HepG2 (cell line): ENCODE data around the gene SLC7A10. TPM values are rescaled to one million over a fixed set of nuclear protein-coding genes. Genes with fewer than 3 reads are reported as not detected.

Experiments used
- ELF1 ChIP-seq: sonication (generic); formaldehyde crosslinking; IDR thresholded peaks from 2 replicates; pipeline ENCODE4 v1.4.0; 2020; ENCODE audit warnings: missing genetic modification reagents
- ELF3 ChIP-seq: IDR thresholded peaks from 2 replicates; pipeline ENCODE4 v1.6.1; 2016; ENCODE audit warnings: missing genetic modification reagents, missing compliant biosample characterization
- ESRRA ChIP-seq: sonication (generic); formaldehyde crosslinking; IDR thresholded peaks from 2 replicates; pipeline ENCODE4 v1.5.1; 2020; ENCODE audit warnings: mild to moderate bottlenecking, low read depth, missing genetic modification reagents
- FOXK2 ChIP-seq: fragments of 450-650 bp; IDR thresholded peaks from 2 replicates; pipeline ENCODE4 v1.6.1; 2016
- HDAC1 ChIP-seq: sonication (generic); formaldehyde crosslinking; IDR thresholded peaks from 2 replicates; pipeline ENCODE4 v1.5.1; 2020; ENCODE audit warnings: mild to moderate bottlenecking, missing genetic modification reagents
- NCOA1 ChIP-seq: sonication (generic); formaldehyde crosslinking; IDR thresholded peaks from 2 replicates; pipeline ENCODE4 v1.9.0; 2021; ENCODE audit warnings: missing genetic modification reagents
- NONO ChIP-seq, 2 experiments: fragments of 450-650 bp in 1 of 2; sonication (generic) in 1 of 2; formaldehyde crosslinking in 1 of 2; IDR thresholded peaks in 1 of 2; conservative IDR thresholded peaks in 1 of 2; 2 replicates each; pipeline versions ENCODE4 v1.6.1 to v1.8.0; 2017 to 2022; ENCODE audit warnings: mild to moderate bottlenecking in 1 of 2, missing genetic modification reagents in 1 of 2, moderate library complexity in 1 of 2
- PPARG ChIP-seq: conservative IDR thresholded peaks from 2 replicates; pipeline ENCODE4 v1.6.1; 2016; ENCODE audit warnings: missing biosample characterization, missing genetic modification reagents
- RBFOX2 ChIP-seq: fragments of 200-400 bp; formaldehyde crosslinking; IDR thresholded peaks from 2 replicates; pipeline ENCODE4 v1.6.1; 2017; ENCODE audit warnings: low read depth, mild to moderate bottlenecking, low read length
- RELA ChIP-seq: sonication (generic); formaldehyde crosslinking; IDR thresholded peaks from 2 replicates; pipeline ENCODE4 v1.4.0; 2020; ENCODE audit warnings: missing genetic modification reagents
- SMYD3 ChIP-seq: sonication (generic); formaldehyde crosslinking; IDR thresholded peaks from 2 replicates; pipeline ENCODE4 v1.8.1; 2023; ENCODE audit warnings: mild to moderate bottlenecking, missing genetic modification reagents
- TARDBP ChIP-seq: sonication (generic); formaldehyde crosslinking; IDR thresholded peaks from 2 replicates; pipeline ENCODE4 v1.8.0; 2022; ENCODE audit warnings: mild to moderate bottlenecking, missing genetic modification reagents
- THAP11 ChIP-seq: IDR thresholded peaks from 2 replicates; pipeline ENCODE4 v1.6.1; 2016; ENCODE audit warnings: missing biosample characterization, missing genetic modification reagents
- ZBTB20 ChIP-seq: sonication (generic); formaldehyde crosslinking; IDR thresholded peaks from 2 replicates; pipeline ENCODE4 v1.8.1; 2023; ENCODE audit warnings: missing genetic modification reagents, low read depth, mild to moderate bottlenecking, borderline replicate concordance
- ZFP41 ChIP-seq: sonication (generic); formaldehyde crosslinking; IDR thresholded peaks from 2 replicates; pipeline ENCODE4 v1.4.0; 2020; ENCODE audit warnings: mild to moderate bottlenecking, missing genetic modification reagents, borderline replicate concordance
- ZNF20 ChIP-seq: sonication (generic); formaldehyde crosslinking; IDR thresholded peaks from 2 replicates; pipeline ENCODE4 v1.4.0; 2020; ENCODE audit warnings: mild to moderate bottlenecking, moderate library complexity, missing genetic modification reagents
- polyA plus RNA-seq, 8 experiments: library from polyadenylated mRNA; depleted of rRNA in 3 of 8; stranded (reverse) in 7 of 8; unstranded in 1 of 8; fragments of >200 nt; fragmentation: Illumina TruSeq in 4 of 8; extraction: Trizol in 4 of 8; gene quantifications; 2 replicates each; pipeline versions ENCODE4 v1.2.1 to v1.2.3, GENCODE V29; 2011 to 2016; ENCODE audit warnings: low read depth in 4 of 8, missing spikeins in 1 of 8, mixed read lengths in 1 of 8; ENCODE audit not compliant: insufficient read depth in 1 of 8
- total RNA-seq, 5 experiments: library from RNA; depleted of rRNA; stranded (reverse); fragments of >200 nt; fragmentation: Illumina TruSeq; extraction: Trizol; gene quantifications; 2 replicates each; pipeline ENCODE4 v1.2.3, GENCODE V29; 2016; ENCODE audit warnings: low read depth in 1 of 5
- TF ChIP-seq, protein P1 (sequence below): sonication (generic); formaldehyde crosslinking; IDR thresholded peaks from 2 replicates; pipeline ENCODE4 v1.8.1; 2023; ENCODE audit warnings: mild to moderate bottlenecking, inconsistent platforms, moderate library complexity, missing genetic modification reagents, borderline replicate concordance
- TF ChIP-seq, protein P2 (sequence below), 2 experiments: sonication (generic) in 1 of 2; formaldehyde crosslinking in 1 of 2; IDR thresholded peaks; 2 replicates each; pipeline versions ENCODE4 v1.6.1 to v1.9.0; 2014 to 2022; ENCODE audit warnings: antibody characterized with exemption in 1 of 2, borderline replicate concordance in 1 of 2, inconsistent platforms in 1 of 2, low read depth in 1 of 2, missing genetic modification reagents in 1 of 2
- TF ChIP-seq, protein P3 (sequence below): sonication (generic); formaldehyde crosslinking; IDR thresholded peaks from 2 replicates; pipeline ENCODE4 v1.8.1; 2023; ENCODE audit warnings: mild to moderate bottlenecking, missing genetic modification reagents

The SLC7A10 gene
- total and polyA plus RNA-seq, 2 of the 13 experiments (the other 11 are each of a cell fraction or from before 2014, with no cell fraction given): 1.1 to 2.2 TPM

DNA sequence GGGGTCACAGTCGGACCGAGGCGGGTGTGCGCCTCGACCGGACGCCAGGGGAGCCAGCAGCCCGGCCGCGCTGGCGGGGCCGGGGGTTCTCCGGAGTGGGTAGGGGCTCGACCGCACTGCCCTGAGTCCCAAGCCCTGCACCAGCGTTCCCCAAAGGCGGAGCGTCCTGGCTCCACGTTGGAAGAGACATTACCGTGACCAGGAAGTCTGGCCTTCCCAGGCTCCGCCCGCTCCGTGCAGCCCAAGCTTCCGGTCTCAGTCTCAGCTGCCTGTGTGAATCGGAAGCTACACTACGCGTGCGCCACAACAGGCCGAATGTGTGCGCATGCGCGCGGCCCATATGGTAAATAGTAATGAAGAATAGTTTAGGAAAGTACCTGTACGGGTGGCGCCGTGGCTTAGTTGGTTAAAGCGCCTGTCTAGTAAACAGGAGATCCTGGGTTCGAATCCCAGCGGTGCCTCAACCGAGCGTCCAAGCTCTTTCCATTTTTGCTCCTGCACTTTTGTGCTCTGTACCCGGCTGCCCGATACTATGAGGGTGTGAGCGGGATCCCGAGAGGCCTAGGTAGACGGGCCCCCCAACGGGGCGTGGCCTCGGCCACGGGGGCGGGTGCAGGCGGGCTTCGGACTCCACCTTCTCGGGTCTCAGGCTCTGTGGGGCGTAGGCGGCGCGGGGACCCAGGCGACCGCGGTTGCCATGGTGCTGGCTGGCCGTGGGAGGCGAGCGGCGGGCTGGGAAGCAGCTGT lies 48.8 kb downstream of the SLC7A10 start (continued):
- TF ChIP-seq, protein P1, sequence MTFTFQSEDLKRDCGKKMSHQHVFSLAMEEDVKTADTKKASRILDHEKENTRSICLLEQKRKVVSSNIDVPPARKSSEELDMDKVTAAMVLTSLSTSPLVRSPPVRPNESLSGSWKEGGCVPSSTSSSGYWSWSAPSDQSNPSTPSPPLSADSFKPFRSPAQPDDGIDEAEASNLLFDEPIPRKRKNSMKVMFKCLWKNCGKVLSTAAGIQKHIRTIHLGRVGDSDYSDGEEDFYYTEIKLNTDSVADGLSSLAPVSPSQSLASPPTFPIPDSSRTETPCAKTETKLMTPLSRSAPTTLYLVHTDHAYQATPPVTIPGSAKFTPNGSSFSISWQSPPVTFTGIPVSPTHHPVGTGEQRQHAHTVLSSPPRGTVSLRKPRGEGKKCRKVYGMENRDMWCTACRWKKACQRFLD: peak; percentile 86; the same call in 1 of the 2 replicates
- peak; percentile 95 for TF ChIP-seq ELF3 (CRISPR knock-in tag)
- peak; percentile 59; the same call in 1 of the 2 replicates for TF ChIP-seq ESRRA (CRISPR knock-in tag)
- TF ChIP-seq PPARG (CRISPR knock-in tag): no peak; the same call in 1 of the 2 replicates
- TF ChIP-seq FOXK2: peak; percentile 88
- peak; percentile 36; the same call in 1 of the 2 replicates for TF ChIP-seq ZBTB20 (CRISPR knock-in tag)
- TF ChIP-seq NCOA1 (CRISPR knock-in tag): peak; percentile 95; the same call in 1 of the 2 replicates
- peak; percentile 93 for TF ChIP-seq TARDBP
- TF ChIP-seq NONO (IDR thresholded peaks at IDR 0.05): no peak
- TF ChIP-seq NONO (CRISPR knock-in tag; conservative IDR thresholded peaks at IDR 0.05): peak; percentile 73
- no peak; the same call in 1 of the 2 replicates for TF ChIP-seq ZFP41 (CRISPR knock-in tag)
- TF ChIP-seq RELA (CRISPR knock-in tag): 0 out of 2 replicates have a peak, but pooled peaks have one; percentile 30
- peak; percentile 97 for TF ChIP-seq ELF1 (CRISPR knock-in tag)
- TF ChIP-seq, protein P2, sequence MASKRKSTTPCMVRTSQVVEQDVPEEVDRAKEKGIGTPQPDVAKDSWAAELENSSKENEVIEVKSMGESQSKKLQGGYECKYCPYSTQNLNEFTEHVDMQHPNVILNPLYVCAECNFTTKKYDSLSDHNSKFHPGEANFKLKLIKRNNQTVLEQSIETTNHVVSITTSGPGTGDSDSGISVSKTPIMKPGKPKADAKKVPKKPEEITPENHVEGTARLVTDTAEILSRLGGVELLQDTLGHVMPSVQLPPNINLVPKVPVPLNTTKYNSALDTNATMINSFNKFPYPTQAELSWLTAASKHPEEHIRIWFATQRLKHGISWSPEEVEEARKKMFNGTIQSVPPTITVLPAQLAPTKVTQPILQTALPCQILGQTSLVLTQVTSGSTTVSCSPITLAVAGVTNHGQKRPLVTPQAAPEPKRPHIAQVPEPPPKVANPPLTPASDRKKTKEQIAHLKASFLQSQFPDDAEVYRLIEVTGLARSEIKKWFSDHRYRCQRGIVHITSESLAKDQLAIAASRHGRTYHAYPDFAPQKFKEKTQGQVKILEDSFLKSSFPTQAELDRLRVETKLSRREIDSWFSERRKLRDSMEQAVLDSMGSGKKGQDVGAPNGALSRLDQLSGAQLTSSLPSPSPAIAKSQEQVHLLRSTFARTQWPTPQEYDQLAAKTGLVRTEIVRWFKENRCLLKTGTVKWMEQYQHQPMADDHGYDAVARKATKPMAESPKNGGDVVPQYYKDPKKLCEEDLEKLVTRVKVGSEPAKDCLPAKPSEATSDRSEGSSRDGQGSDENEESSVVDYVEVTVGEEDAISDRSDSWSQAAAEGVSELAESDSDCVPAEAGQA (IDR thresholded peaks at IDR 0.05; ENCODE audit: low read depth): no peak; the same call in 1 of the 2 replicates
- TF ChIP-seq, protein P2 (CRISPR knock-in tag; IDR thresholded peaks at IDR 0.05; ENCODE audit: borderline replicate concordance): peak; percentile 82
- TF ChIP-seq, protein P3, sequence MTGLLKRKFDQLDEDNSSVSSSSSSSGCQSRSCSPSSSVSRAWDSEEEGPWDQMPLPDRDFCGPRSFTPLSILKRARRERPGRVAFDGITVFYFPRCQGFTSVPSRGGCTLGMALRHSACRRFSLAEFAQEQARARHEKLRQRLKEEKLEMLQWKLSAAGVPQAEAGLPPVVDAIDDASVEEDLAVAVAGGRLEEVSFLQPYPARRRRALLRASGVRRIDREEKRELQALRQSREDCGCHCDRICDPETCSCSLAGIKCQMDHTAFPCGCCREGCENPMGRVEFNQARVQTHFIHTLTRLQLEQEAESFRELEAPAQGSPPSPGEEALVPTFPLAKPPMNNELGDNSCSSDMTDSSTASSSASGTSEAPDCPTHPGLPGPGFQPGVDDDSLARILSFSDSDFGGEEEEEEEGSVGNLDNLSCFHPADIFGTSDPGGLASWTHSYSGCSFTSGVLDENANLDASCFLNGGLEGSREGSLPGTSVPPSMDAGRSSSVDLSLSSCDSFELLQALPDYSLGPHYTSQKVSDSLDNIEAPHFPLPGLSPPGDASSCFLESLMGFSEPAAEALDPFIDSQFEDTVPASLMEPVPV: no peak
- no peak for TF ChIP-seq SMYD3
- peak; percentile 95 for TF ChIP-seq RBFOX2
- 0 out of 2 replicates have a peak, but pooled peaks have one; percentile 28 for TF ChIP-seq ZNF20
- peak; percentile 82 for TF ChIP-seq THAP11 (CRISPR knock-in tag)
- TF ChIP-seq HDAC1 (CRISPR knock-in tag): peak; percentile 92; the same call in 1 of the 2 replicates
